Measurements from ENCODE around the gene OLFML2B. TPM values are rescaled to one million over a fixed set of nuclear protein-coding genes. Genes with fewer than 3 reads are reported as not detected.

Gene OLFML2B
- total and polyA plus RNA-seq, 4 donors = 3.0 to 52.2 (median 11.7) TPM

DNA sequence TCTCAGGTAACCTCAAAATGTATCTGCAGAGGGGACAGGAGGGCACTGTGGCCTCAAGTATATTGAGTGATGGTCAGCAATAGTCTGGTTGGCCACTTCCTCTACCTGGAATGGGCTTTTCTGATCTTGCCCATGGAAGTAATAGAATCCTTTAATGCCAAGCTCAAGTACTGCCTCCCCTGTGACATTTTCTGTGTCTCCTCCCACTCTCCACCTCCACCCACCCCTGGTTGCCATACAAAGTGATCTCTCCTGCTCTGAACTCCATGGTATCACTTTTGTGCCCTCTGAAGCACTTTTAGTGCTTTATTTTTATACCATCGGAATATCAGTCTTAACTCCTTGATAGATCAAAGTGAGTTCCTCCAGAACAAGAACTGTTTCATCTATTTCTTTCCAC is 36.6 kb upstream of the OLFML2B start:
- Histone ChIP-seq H3K4me3 (no peak overlapping the region), H3K27ac (ENCODE audit: low read depth in 1 of 2, low read length in 1 of 2) (no peak overlapping the region), H3K36me3 (ENCODE audit: control insufficient read depth in 4 of 4, insufficient read depth in 4 of 4, low read length in 4 of 4) (no peaks in the 10 kb centered on the region), H3K27me3 (ENCODE audit: control insufficient read depth in 3 of 3, insufficient read depth in 3 of 3, low read length in 2 of 3) (peaks cover 0 to 2% (median 0%) of the 10 kb centered on the region in 3 donors), H3K9me3 (ENCODE audit: control insufficient read depth in 4 of 4, insufficient read depth in 3 of 4, low read length in 3 of 4) (no peaks in the 10 kb centered on the region), H3K9ac (ENCODE audit: insufficient read depth in 1 of 2, low read length in 2 of 2) (no peak overlapping the region), H3K4me1 (ENCODE audit: control insufficient read depth in 5 of 5, insufficient read depth in 5 of 5, low read length in 5 of 5) (peaks cover 0 to 14% (median 8%) of the 10 kb centered on the region in 5 donors)
- 94 to 96% methylated on average over 1 of the region's 1 CpG for WGBS, 2 donors
- ATAC-seq (ENCODE audit: insufficient read depth, low FRiP score) (no peak), DNase-seq (no peak)
- TF ChIP-seq, protein P1, sequence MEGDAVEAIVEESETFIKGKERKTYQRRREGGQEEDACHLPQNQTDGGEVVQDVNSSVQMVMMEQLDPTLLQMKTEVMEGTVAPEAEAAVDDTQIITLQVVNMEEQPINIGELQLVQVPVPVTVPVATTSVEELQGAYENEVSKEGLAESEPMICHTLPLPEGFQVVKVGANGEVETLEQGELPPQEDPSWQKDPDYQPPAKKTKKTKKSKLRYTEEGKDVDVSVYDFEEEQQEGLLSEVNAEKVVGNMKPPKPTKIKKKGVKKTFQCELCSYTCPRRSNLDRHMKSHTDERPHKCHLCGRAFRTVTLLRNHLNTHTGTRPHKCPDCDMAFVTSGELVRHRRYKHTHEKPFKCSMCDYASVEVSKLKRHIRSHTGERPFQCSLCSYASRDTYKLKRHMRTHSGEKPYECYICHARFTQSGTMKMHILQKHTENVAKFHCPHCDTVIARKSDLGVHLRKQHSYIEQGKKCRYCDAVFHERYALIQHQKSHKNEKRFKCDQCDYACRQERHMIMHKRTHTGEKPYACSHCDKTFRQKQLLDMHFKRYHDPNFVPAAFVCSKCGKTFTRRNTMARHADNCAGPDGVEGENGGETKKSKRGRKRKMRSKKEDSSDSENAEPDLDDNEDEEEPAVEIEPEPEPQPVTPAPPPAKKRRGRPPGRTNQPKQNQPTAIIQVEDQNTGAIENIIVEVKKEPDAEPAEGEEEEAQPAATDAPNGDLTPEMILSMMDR (IDR thresholded peaks at IDR 0.05; ENCODE audit: control extremely low read depth, extremely low read depth) = no peak

DNA sequence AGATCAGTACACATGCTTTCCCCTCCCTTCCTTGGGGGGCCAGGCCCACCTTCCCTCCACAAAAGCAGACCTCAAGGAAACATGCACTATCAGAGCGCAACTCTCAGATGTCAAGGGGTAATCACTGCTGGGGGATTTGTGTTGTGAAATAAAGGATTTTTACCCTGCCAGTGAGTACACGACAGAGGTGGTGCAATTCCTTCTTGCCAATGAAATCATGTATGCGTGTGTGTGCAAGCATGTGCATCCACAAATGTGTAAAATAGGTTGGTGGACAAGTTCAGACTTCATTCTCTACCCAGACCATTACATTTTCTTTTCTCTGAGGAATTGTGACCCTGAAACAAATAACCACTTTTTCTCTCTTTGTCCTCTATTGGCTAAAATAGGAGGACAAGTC is 36.1 kb upstream of the OLFML2B start:
- TF ChIP-seq, protein P1 (IDR thresholded peaks at IDR 0.05; ENCODE audit: control extremely low read depth, extremely low read depth) = no peak
- no peaks in the 10 kb centered on the region for H3K27me3 ChIP-seq (ENCODE audit: control insufficient read depth in 3 of 3, insufficient read depth in 3 of 3, low read length in 2 of 3)
- no peak for DNase-seq
- no peak for ATAC-seq (ENCODE audit: insufficient read depth, low FRiP score)
- WGBS, 2 donors = 74 to 83% methylated on average over 3 of the region's 3 CpGs
- H3K36me3 ChIP-seq (ENCODE audit: control insufficient read depth in 4 of 4, insufficient read depth in 4 of 4, low read length in 4 of 4) = no peaks in the 10 kb centered on the region
- H3K9ac ChIP-seq (ENCODE audit: insufficient read depth in 1 of 2, low read length in 2 of 2) = no peak overlapping the region
- H3K9me3 ChIP-seq (ENCODE audit: control insufficient read depth in 4 of 4, insufficient read depth in 3 of 4, low read length in 3 of 4) = no peaks in the 10 kb centered on the region
- no peak overlapping the region for H3K4me3 ChIP-seq
- no peak overlapping the region for H3K27ac ChIP-seq (ENCODE audit: low read depth in 1 of 2, low read length in 1 of 2)
- peaks cover 0 to 14% (median 8%) of the 10 kb centered on the region in 5 donors for H3K4me1 ChIP-seq (ENCODE audit: control insufficient read depth in 5 of 5, insufficient read depth in 5 of 5, low read length in 5 of 5)

DNA sequence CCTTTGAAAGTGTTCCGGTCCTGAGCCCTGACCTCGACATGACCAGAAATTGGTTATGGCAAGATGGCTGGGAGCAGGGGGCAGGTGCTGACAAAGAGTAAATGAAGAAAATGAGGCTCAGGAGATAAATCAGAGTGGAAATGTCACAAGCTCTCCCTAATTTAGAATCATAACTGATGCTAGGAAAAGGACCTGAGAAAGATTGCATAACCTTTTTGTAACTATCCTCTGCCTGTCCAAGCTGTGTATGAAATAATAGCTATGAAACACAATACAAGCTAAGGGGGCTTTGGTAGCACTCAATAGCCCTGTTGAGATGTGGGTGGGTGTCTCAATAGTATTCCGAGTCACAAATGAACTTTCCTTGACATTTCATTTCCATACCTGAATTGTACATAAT is 32.9 kb upstream of the OLFML2B start:
- H3K4me3 ChIP-seq = no peak overlapping the region
- DNase-seq (no peak), ATAC-seq (ENCODE audit: insufficient read depth, low FRiP score) (no peak)
- H3K9me3 ChIP-seq (ENCODE audit: control insufficient read depth in 4 of 4, insufficient read depth in 3 of 4, low read length in 3 of 4) = no peaks in the 10 kb centered on the region
- H3K4me1 ChIP-seq (ENCODE audit: control insufficient read depth in 5 of 5, insufficient read depth in 5 of 5, low read length in 5 of 5) = no peaks in the 10 kb centered on the region
- H3K36me3 ChIP-seq (ENCODE audit: control insufficient read depth in 4 of 4, insufficient read depth in 4 of 4, low read length in 4 of 4) = no peaks in the 10 kb centered on the region
- no peak overlapping the region for H3K27ac ChIP-seq (ENCODE audit: low read depth in 1 of 2, low read length in 1 of 2)
- TF ChIP-seq, protein P1 (IDR thresholded peaks at IDR 0.05; ENCODE audit: control extremely low read depth, extremely low read depth) = no peak
- H3K9ac ChIP-seq (ENCODE audit: insufficient read depth in 1 of 2, low read length in 2 of 2) = no peak overlapping the region
- 95 to 96% methylated on average over 3 of the region's 3 CpGs for WGBS, 2 donors
- peaks cover 0 to 2% (median 0%) of the 10 kb centered on the region in 3 donors for H3K27me3 ChIP-seq (ENCODE audit: control insufficient read depth in 3 of 3, insufficient read depth in 3 of 3, low read length in 2 of 3)

DNA sequence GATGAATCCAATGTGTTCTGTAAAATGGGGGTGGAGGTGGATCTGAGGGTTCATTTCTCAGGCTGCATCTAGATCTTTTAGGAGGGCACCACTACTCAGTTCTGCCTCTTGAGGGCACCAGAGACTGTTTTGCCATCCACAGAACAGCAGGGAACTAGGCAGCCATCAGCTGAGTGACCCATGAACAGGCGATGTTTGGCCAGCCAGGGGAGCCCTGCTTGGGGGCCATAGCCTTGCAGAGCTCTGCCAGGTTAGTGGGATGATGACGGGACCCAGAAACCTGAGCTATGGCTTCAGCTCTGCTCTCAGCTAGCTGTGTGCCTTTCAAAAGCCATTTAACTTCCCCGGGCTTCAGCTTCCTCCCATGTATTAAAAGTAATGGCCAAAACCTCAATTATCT is 32.4 kb upstream of the OLFML2B start:
- no peak overlapping the region for H3K4me3 ChIP-seq
- ATAC-seq (ENCODE audit: insufficient read depth, low FRiP score) (peak; percentile 82), DNase-seq (peak; percentile 75 to 78 (median 77))
- no peaks in the 10 kb centered on the region for H3K9me3 ChIP-seq (ENCODE audit: control insufficient read depth in 4 of 4, insufficient read depth in 3 of 4, low read length in 3 of 4)
- TF ChIP-seq, protein P1 (IDR thresholded peaks at IDR 0.05; ENCODE audit: control extremely low read depth, extremely low read depth) = peak; percentile 88
- no peak overlapping the region for H3K27ac ChIP-seq (ENCODE audit: low read depth in 1 of 2, low read length in 1 of 2)
- no peak overlapping the region for H3K9ac ChIP-seq (ENCODE audit: insufficient read depth in 1 of 2, low read length in 2 of 2)
- no peaks in the 10 kb centered on the region for H3K4me1 ChIP-seq (ENCODE audit: control insufficient read depth in 5 of 5, insufficient read depth in 5 of 5, low read length in 5 of 5)
- WGBS, 2 donors = 33 to 35% methylated on average over 3 of the region's 3 CpGs
- H3K36me3 ChIP-seq (ENCODE audit: control insufficient read depth in 4 of 4, insufficient read depth in 4 of 4, low read length in 4 of 4) = no peaks in the 10 kb centered on the region
- H3K27me3 ChIP-seq (ENCODE audit: control insufficient read depth in 3 of 3, insufficient read depth in 3 of 3, low read length in 2 of 3) = peaks cover 0 to 2% (median 0%) of the 10 kb centered on the region in 3 donors
